Astrocyte (in vitro differentiated cells and primary cell): Measurements from ENCODE around the gene SNRNP25. TPM values are rescaled to one million over a fixed set of nuclear protein-coding genes. Genes with fewer than 3 reads are reported as not detected.

Source experiments
- DNase-seq: peaks from one replicate; pipeline ENCODE4 v3.0.0-alpha.2; 2010; ENCODE audit warnings: low read depth
- FAIRE-seq: peaks from 2 replicates; lab custom pipeline; 2011; peaks lifted over from hg19 to GRCh38; lab: Jason Lieb, UNC
- H2AFZ ChIP-seq: 2 replicates; pipeline ENCODE4 v1.6.0; 2012; ENCODE audit warnings: low read depth, low read length, inconsistent platforms
- H3K27ac ChIP-seq: 2 replicates; pipeline ENCODE4 v1.5.1; 2011; ENCODE audit warnings: low read depth, low read length, inconsistent platforms
- H3K27me3 ChIP-seq: 2 replicates; pipeline ENCODE4 v1.6.0; 2011; ENCODE audit warnings: low read length, inconsistent platforms; ENCODE audit not compliant: insufficient read depth
- H3K36me3 ChIP-seq: 2 replicates; pipeline ENCODE4 v1.5.1; 2011; ENCODE audit warnings: low read length, inconsistent platforms; ENCODE audit not compliant: insufficient read depth
- H3K4me1 ChIP-seq: 2 replicates; pipeline ENCODE4 v1.5.1; 2011; ENCODE audit warnings: low read length, inconsistent platforms; ENCODE audit not compliant: insufficient read depth
- H3K4me2 ChIP-seq: 2 replicates; pipeline ENCODE4 v1.6.0; 2012; ENCODE audit warnings: low read length, inconsistent platforms
- H3K4me3 ChIP-seq: 2 replicates; pipeline ENCODE4 v1.5.1; 2011; ENCODE audit warnings: low read depth, mild to moderate bottlenecking, low read length, inconsistent platforms; ENCODE audit not compliant: insufficient read depth
- H3K79me2 ChIP-seq: 2 replicates; pipeline ENCODE4 v1.6.0; 2012; ENCODE audit warnings: mild to moderate bottlenecking, low read length, inconsistent platforms; ENCODE audit not compliant: insufficient read depth
- H3K9ac ChIP-seq: 2 replicates; pipeline ENCODE4 v1.6.0; 2012; ENCODE audit warnings: mild to moderate bottlenecking, low read length, inconsistent platforms
- H3K9me3 ChIP-seq: 2 replicates; pipeline ENCODE4 v1.5.1; 2012; ENCODE audit warnings: low read depth, mild to moderate bottlenecking, low read length, inconsistent platforms; ENCODE audit not compliant: insufficient read depth
- H4K20me1 ChIP-seq: 2 replicates; pipeline ENCODE4 v1.6.0; 2012; ENCODE audit warnings: low read length, inconsistent platforms; ENCODE audit not compliant: insufficient read depth
- H3K27ac Mint-ChIP-seq: one replicate; pipeline ENCODE4 v1.8.0; 2021; ENCODE audit warnings: mild to moderate bottlenecking, mixed read lengths; ENCODE audit not compliant: unreplicated experiment
- H3K27me3 Mint-ChIP-seq: one replicate; pipeline ENCODE4 v1.8.0; 2021; ENCODE audit warnings: low read depth, mixed read lengths; ENCODE audit not compliant: unreplicated experiment
- H3K36me3 Mint-ChIP-seq: one replicate; pipeline ENCODE4 v1.8.0; 2021; ENCODE audit warnings: low read depth, mixed read lengths; ENCODE audit not compliant: unreplicated experiment
- H3K4me1 Mint-ChIP-seq: one replicate; pipeline ENCODE4 v1.8.0; 2021; ENCODE audit warnings: low read depth, mixed read lengths; ENCODE audit not compliant: unreplicated experiment
- H3K4me3 Mint-ChIP-seq: one replicate; pipeline ENCODE4 v1.8.0; 2021; ENCODE audit warnings: mild to moderate bottlenecking, moderate library complexity, mixed read lengths; ENCODE audit not compliant: unreplicated experiment
- H3K9me3 Mint-ChIP-seq: one replicate; pipeline ENCODE4 v1.8.0; 2021; ENCODE audit warnings: mild to moderate bottlenecking, mixed read lengths; ENCODE audit not compliant: unreplicated experiment
- CTCF ChIP-seq: IDR thresholded peaks from 2 replicates; pipeline ENCODE4 v1.5.1; 2011; ENCODE audit warnings: low read depth, mild to moderate bottlenecking, inconsistent platforms, low read length, moderate library complexity; ENCODE audit not compliant: insufficient read depth
- EZH2 ChIP-seq: IDR thresholded peaks from 2 replicates; pipeline ENCODE4 v1.6.1; 2012; ENCODE audit warnings: mild to moderate bottlenecking, low read length, inconsistent platforms; ENCODE audit not compliant: insufficient read depth
- total RNA-seq: library from RNA; stranded (reverse); gene quantifications from 2 replicates; pipeline ENCODE4 v1.2.1, GENCODE V29; 2021

Gene SNRNP25
- total RNA-seq, 1 donor from 2014 or later: 34.1 TPM

GRCh38 chr16:42069-42457 is 11.6 kb upstream of the SNRNP25 start:
- Mint-ChIP-seq H3K9me3 (no peaks in the 10 kb centered on the region), H3K36me3 (peaks cover 23% of the 10 kb centered on the region), H3K27me3 (no peaks in the 10 kb centered on the region), H3K4me1 (peaks cover 1% of the 10 kb centered on the region), H3K27ac (no peak overlapping the region), H3K4me3 (no peak overlapping the region)
- no peak for TF ChIP-seq EZH2
- no peak for TF ChIP-seq CTCF
- DNase-seq: no peak
- no peak overlapping the region for H3K9ac ChIP-seq
- H3K79me2 ChIP-seq: no peaks in the 10 kb centered on the region
- H3K4me3 ChIP-seq: no peak overlapping the region
- H3K9me3 ChIP-seq: no peaks in the 10 kb centered on the region
- H4K20me1 ChIP-seq: no peaks in the 10 kb centered on the region
- H2AFZ ChIP-seq: no peak overlapping the region
- H3K27me3 ChIP-seq: no peaks in the 10 kb centered on the region
- no peak overlapping the region for H3K4me2 ChIP-seq
- FAIRE-seq: no peak
- no peaks in the 10 kb centered on the region for H3K4me1 ChIP-seq
- H3K36me3 ChIP-seq: peaks cover 12% of the 10 kb centered on the region
- H3K27ac ChIP-seq: no peak overlapping the region

- Histone ChIP-seq H2AFZ (no peak overlapping the region), H3K36me3 (peaks cover 15% of the 10 kb centered on the region), H3K9ac (no peak overlapping the region), H3K9me3 (no peaks in the 10 kb centered on the region), H3K4me1 (no peaks in the 10 kb centered on the region), H3K4me2 (no peak overlapping the region), H4K20me1 (no peaks in the 10 kb centered on the region), H3K4me3 (no peak overlapping the region), H3K27me3 (no peaks in the 10 kb centered on the region), H3K79me2 (no peaks in the 10 kb centered on the region), H3K27ac (no peak overlapping the region)
- Mint-ChIP-seq H3K27me3 (no peaks in the 10 kb centered on the region), H3K27ac (no peak overlapping the region), H3K9me3 (no peaks in the 10 kb centered on the region), H3K4me1 (peaks cover 3% of the 10 kb centered on the region), H3K36me3 (peaks cover 23% of the 10 kb centered on the region), H3K4me3 (no peak overlapping the region)
- no peak for TF ChIP-seq EZH2
- no peak for TF ChIP-seq CTCF
- FAIRE-seq: no peak
- DNase-seq: no peak
These were observed 10.9 kb upstream of the SNRNP25 start for GRCh38 chr16:42691-43090.

- H3K27me3 Mint-ChIP-seq: no peaks in the 10 kb centered on the region
- H3K9me3 Mint-ChIP-seq: no peaks in the 10 kb centered on the region
- Histone ChIP-seq H3K4me2 (no peak overlapping the region), H3K9me3 (no peaks in the 10 kb centered on the region), H3K27ac (no peak overlapping the region), H3K79me2 (no peaks in the 10 kb centered on the region), H3K4me3 (no peak overlapping the region), H3K4me1 (no peaks in the 10 kb centered on the region), H3K9ac (no peak overlapping the region), H3K36me3 (peaks cover 15% of the 10 kb centered on the region), H3K27me3 (no peaks in the 10 kb centered on the region), H2AFZ (no peak overlapping the region), H4K20me1 (no peaks in the 10 kb centered on the region)
- peaks cover 23% of the 10 kb centered on the region for H3K36me3 Mint-ChIP-seq
- H3K4me3 Mint-ChIP-seq: no peak overlapping the region
- FAIRE-seq (no peak), DNase-seq (no peak)
- no peak overlapping the region for H3K27ac Mint-ChIP-seq
- peaks cover 3% of the 10 kb centered on the region for H3K4me1 Mint-ChIP-seq
- no peak for TF ChIP-seq EZH2
- TF ChIP-seq CTCF: no peak
These were observed 10.3 kb upstream of the SNRNP25 start for GRCh38 chr16:43294-43693.
